Fibroblast of skin of right biceps (primary cell): ENCODE results near the gene CA10.

Source experiments
- DNase-seq: peaks from one replicate; pipeline ENCODE4 v3.0.0-alpha.2; 2013

The CA10 gene

DNA sequence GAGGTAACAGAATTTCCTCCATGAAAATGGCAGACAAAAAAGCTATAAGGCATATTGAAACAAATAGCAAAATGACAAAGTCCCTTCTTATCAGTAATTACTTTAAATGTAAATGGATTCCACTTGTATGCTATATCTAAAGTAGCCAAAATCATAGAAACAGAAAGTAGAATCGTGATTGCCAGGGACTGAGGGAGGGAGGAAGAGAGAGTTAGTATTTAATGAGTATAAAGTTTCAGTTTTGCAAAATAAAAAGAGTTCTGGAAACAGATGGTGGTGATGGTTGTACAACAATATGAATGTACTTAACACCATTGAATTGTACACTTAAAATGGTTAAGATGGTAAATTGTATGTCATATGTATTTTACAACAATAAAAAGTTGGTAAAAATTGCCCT, 407.4 kb downstream of the CA10 start:
- no peak for DNase-seq

DNA sequence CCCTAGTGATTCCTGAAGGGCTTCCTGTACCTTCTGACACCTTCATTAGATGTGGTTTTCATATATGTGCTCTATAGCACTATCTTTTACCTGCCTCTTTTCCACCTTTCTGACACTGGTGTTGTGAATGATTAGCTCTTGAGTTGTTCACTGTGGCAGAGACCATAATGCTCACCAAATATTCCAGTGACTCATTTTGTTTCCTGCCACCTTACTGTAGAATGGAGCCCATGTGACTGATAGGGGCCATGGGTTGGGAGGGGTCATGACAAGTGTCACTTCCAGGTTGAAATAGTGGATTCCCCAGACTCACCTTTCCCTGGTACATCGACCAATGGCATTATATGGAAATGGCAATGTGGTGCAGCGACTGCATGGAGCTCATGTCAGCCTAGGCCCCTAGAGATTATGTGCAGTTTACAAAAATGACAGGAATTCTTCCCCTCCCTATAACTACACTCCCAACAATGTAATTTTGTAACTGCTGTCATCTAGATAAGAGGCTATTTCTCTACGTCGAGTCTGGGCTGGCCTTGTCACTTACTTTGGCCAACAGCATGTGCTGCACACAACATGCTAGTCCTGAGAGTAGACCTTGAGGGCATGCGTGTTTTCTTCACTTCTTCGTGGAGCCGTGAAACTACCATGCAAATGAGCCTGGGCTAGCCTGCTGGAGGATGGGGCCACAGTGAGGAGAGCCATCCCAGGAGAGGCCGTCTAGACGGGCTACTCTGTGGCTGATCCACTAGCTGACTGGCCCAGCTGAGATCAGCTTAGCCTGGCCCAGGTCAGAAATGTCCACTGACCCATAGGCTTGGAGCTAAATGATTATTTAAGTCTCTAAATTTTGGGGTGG, 409.5 kb downstream of the CA10 start:
- no peak for DNase-seq

DNA sequence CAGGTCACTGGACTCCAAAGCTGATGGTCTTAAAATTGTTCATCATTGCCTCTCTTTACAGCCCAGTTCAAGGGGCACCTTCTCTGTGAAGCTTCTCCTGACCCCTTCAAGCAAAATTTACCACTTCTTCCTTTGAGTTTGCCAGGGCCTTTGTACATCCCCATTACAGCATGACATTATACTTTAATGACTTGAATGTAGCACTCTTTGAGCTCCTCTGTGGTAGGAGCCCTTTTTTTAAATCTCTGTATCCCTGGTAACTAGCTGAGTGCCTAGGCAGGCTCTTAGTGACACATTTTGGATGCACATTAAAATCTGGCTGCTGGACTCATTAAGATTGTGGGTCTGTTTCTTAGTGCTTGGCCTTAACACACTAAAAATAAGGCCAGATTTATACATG, 412.1 kb downstream of the CA10 start:
- DNase-seq = no peak

DNA sequence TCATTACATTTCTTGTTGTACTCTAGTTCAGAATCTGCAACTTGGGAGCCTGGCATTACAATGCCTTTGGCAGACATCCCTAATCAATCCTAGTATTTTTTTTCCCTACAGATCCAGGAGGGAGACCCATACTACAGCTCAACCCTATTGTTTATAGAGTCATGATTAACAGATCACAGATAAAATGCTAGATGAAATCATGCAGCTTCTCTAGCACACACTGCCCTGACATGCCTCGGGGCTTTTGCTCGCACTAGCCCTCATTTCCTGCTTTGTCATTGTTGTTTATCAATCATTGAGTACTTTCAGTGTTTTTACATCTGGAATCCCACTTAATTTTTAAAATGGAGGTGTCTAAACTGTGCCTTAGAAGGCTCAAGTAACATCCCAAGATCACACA, 412.5 kb downstream of the CA10 start:
- DNase-seq = no peak

DNA sequence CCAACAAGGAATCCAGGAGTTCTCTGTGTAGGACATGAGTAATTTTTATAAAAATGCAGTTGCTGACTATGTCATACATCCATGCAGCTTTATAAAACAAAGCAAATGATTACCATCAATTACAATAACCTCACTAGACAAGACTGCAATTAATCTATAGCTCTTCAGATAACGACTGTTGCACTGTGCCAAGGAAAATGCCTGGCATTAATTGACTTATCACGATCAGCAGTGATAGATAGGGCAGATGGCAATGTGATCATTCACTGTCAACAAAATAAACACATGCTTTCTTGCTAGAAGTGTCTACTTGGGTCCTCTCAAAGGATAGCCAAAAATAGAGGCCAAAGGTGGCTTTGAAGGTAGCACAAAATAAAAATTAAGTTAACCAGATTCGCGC, 415.0 kb downstream of the CA10 start:
- no peak for DNase-seq

DNA sequence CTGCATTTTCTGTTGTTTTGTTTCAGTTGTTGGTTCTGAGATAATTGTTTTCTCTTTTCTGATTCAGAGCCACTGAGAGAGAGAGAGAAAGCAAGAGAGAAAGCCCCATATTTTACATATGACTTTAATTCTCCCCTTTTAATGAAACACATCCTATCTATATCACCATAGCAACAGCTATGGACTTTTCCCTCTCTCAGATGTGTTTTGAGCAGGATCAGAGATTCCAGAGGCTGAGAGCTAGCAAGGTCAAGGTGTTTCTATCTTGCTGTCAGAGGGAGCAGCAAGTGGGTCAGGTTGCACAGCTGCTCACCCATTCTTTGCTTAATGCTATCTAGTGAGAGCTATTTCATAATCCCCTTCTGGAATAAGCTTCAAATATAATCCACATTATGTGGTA, 415.9 kb downstream of the CA10 start:
- DNase-seq = no peak

DNA sequence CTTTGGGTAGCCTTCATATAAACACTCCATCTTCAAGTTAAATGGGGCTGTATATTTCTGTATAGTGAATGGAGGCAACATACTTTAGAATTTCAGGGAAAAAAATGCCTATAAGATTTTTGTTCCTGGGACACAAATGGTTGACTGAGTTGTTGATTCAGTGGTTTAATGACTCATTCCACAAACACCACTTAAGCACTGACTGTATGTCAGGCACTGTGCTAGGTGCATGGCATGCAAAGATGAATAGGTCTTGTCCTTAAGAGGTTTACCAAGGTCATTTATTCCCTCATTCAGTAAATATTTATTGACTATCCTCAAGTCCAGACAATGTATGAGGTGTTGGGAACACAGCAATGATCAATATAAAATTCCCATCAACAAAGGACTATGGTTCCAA, 417.1 kb downstream of the CA10 start:
- DNase-seq = no peak

DNA sequence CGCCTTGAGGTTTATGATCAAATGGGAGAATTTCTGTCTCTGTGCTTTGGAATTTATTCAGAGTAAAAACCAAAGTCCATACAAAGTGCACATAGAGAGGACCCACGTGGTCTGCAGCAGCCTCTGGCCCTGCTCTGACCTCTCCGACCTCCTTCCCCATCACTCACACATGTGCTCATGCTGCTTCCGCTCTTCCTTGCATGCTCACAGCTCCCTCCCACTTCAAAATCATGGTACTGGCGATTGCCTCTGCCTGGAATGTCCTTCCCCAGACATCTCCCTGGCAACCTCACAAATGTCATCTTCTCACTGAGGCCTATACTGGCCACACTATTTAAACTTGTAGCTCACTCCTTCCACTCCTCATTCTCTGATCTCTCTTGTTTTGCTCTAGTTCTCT, 418.0 kb downstream of the CA10 start:
- no peak for DNase-seq

DNA sequence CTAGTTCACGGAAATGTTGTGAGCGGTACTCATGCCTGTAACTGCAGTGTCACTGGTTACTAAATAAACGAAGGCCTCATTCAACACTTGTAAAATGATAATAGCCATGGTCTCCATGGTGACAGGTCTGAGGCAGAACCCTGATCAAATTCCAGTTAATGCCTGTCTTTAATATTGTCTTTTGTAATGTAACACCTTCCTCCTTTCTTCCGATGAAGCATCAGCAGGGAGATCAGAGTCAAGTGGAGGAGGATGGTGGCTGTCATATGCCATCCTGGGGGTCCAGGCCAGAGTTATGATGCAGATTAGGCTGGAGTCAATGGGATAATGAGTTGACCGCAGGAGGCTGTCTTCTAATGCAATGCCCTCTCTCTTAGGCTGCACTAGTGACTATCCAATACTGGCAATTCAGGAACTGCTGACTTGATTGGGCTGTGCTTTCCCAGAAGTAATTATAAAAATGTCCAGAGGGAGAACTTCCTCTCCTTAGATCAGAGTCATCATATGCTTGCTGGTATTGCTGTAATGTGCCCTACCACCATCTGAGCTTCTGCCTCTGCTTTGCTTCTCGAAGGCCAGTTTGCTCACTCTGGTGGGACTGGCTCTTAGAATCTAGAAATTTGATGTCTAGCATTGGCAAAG, 419.1 kb downstream of the CA10 start:
- DNase-seq = no peak

DNA sequence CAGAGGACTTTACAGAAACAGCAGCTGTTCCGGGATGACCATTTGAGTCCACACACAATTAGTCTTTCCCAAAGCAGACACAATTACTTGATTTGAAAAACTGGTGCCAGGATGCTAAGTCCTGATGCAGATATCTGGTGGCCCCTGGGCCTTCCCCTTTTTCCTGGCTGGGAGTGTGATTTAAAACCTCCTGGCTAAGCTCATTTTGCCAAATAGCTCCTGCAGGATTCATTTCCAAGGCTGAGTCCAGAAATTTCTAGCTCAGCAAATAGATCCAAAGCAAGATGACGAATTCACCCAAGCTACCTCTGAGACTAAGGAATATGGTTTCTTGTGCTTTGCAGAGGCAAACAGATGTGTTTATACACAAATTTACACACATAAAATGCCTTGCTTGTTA, 422.2 kb downstream of the CA10 start:
- no peak for DNase-seq

DNA sequence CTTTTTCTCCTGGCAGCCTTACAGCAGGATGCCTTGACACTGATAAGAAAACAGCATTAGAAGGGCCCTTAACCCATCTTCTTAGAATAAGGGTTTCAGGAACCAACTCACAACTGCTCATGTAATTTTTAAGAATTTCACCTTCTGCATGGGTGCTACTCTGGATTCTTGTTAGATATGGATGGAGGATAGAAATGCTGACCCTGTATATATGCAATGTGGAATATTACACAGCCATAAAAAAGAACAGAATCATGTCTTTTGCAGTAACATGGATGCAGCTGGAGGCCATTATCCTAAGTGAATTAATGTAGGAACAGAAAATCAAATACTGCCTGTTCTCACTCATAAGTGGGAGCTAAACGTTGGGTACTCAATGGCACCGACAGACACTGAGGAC, 423.5 kb downstream of the CA10 start:
- DNase-seq = no peak

DNA sequence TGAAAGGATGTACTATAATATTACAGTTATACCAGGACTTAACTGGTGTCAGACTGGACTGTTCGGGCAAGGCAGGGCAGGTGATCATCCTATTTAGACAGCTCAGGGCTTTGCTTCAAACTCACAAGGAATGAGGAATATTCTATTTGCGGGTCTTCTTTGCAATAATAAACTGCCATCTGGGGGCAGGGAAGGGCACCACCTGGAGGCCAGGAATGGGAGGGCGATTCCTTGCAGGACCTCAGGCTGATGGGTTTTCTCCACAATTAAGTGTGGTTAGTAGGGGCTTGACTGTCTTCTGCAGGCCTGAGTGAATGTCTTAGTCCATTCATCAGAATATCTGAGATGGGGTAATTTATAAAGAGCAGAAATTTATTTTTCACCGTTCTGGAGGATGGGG, 424.1 kb downstream of the CA10 start:
- DNase-seq = no peak

DNA sequence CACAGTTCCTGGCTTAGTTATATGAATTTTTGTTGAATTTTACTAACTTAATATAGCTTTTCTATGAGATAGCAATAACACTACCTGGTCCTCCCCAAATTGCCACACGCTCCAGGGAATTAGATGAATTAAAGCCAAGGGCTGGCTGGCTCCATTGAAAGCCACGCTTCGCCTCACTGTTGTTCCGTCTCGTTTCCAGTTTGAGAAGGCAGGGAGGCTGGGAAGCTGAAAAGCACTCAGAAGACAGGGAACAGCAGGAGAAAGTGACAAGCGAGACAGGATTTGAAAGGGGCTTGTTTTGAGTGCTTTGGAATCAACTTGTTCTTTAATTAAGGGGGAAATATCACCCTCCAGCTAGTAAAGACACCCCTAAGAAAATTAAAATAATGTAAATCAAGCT, 425.3 kb downstream of the CA10 start:
- no peak for DNase-seq

DNA sequence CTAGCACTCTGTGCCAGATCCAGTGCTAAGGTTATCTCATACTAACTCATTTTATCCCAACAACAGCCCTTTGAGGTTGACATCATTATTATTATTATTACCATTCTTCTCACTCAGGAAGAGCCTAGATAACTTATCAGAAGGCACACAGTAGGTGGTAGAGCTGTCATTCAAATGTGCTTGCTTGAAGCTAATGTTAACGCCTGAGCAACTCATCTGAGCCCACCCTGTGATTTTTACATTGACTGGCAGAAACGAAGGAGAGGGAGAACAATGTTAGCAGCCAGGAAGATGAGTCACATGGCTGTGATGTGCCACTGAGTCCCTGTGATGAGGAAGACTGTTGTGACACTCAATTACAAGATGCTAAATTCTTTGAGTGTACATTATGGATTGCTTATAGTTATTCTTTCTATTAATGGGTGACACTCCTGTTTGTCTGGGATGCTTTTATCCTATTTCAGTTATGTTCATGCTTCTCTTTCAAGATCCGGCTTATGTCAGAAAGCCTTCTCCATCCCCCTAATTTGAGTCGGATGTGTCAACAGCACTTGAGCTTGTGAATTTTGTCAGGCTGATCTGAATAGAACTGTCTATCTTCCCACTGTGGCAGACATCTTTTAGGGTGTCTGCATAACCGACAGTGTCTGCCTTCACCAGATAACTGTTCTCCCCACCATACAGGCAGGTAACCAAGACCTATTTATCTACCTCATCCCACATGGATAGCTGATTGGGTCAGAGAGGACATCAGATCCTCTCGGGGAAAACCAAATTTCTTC, 426.4 kb downstream of the CA10 start:
- no peak for DNase-seq

DNA sequence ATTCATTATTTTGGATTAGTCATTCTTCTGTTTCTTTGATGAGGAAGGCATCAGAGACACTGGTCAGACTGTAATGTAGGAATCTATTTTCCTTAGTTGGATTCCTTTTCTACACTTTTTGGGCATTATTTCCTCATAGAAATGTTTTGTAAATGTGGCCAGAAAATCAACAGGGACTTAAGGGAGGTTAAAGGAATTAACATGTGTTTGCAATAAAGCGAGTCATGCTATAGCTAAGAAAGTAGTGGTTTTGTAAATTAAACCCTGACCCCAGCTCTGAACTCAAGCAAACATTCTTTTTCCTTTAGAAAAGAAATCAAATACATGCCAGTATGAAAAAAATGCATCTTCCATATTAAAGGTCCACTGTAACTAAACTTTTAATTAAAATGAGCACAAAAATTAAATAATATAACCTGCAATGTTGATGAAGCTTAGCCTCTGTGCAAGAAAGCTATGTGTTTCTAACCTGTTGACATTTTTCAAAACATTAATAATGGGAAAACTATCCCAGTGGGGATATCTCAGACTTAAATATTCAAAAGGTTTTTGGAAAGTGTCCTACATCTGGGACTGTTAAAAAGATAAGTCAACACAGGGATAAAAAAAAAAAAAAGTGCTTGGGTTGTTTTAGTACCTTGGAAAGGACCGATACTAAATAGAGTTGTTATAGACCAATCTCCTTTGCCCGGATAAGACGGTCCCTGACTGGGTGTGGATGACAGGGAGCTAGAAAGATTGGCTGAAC, 428.0 kb downstream of the CA10 start:
- DNase-seq = no peak

DNA sequence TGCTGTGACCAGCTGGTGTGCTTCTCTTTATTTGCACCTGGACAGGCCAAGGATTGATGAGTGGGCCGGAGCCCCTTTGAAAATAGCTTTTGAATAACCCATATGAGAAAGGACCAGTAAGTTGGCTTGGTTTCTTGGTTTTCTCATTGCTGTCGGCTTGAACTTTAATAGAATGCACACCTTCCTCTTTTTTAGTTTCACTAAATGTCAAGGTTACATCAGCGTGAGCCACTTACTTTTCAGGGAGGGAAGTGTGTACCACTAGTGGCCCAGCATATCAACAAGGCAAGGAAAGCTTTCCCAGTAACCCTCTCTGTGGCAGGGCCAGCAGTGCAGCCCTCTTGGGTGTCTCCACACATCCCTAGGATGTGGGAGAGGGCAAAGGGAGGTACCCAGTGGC, 433.3 kb downstream of the CA10 start:
- no peak for DNase-seq

DNA sequence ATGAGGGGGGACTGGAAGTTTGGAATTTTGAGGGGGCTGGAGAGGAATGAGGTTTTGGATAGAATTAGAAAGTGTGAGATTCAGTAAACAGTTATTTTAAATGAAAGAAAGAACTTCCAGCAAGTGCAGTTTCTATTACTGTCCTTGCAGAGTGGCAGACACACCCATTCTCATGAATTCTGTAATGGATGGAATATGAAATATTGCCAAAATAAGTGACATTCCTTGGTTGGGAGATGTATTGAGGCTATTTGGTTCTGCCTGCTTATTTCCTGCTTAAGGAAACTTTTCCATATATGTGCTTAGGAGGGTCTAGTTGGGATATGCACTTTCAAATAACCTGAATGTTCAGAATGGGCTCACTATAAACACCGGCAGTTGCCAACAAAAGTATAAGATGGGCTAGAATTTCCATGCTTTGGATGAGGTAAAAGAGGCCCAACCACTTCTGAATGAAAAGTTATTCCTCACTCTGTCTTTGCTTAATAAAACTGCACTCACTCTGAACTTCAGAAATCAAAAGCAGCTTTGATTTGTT, 434.4 kb downstream of the CA10 start:
- no peak for DNase-seq

DNA sequence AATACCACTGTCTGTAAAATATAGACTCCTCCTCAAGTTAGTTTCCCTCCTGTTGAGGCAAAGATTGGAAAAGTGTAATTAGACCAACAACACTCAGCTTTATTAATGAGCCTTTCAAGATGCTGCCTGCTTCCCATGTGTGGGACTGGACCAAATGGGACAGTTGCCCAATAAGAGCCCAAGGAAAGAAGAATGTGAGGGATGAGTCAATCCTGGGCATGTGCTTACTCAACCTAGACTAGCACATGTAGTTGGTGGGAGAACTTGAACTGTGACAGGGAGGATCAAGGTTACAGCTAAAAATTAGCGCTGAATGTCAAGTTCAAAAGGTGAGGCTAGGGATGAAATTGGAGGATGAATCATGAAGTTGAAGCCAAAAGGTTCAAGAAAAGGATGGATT, 435.5 kb downstream of the CA10 start:
- DNase-seq = no peak

DNA sequence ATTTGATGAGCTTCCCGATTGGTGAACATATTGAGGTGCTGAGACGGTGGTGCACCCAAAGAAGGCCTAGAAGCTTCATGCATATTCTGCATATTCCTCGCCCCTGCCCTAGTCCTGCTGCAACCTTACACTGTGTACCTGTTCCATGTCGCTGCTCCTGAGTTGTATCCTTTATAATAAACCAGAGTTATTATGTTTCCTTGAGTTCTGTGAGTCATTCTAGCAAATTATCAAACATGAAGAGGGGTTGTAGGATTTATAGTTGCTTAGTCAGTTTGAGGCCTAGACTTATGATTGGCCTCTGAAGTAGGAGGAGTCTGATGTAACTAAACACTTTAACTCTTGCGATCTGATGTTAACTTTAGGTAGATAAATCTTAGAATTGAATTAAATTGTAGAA, 436.8 kb downstream of the CA10 start:
- no peak for DNase-seq

DNA sequence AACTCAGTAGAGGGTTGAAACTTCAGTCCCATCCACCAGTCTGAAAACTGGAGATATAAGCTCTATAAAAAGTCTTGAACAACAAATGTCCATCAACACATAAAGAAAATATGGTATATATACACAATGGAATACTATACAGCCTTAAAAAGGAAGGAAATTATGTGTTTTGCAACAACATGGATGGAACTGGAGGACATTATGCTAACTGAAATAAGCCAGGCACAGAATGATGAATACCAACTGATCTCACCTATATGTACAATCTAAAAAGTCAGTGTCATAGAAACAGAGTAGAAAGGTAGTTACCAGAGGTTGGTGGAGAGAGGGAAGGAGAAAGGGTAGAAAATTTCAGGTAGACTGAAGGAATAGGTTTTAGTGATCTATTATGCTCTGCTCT, 438.1 kb downstream of the CA10 start:
- no peak for DNase-seq

DNA sequence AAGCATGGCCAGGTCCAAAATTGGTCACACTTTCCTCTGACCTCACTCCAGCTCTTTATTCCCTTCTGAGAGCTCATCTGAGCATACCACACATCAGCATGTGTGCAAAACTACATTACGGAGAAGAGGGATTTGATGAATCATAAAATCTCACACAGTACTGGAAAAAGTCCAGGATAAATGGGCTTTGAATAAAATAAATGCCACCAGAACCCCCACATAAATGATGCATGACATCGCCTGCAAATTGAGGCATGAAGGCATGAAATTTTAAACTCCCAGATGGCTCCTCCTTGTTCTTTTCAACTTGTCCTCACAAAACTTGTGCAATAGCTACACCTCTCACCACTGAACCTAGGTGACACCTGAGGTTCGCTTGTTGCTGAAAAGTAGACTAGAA, 439.5 kb downstream of the CA10 start:
- no peak for DNase-seq

DNA sequence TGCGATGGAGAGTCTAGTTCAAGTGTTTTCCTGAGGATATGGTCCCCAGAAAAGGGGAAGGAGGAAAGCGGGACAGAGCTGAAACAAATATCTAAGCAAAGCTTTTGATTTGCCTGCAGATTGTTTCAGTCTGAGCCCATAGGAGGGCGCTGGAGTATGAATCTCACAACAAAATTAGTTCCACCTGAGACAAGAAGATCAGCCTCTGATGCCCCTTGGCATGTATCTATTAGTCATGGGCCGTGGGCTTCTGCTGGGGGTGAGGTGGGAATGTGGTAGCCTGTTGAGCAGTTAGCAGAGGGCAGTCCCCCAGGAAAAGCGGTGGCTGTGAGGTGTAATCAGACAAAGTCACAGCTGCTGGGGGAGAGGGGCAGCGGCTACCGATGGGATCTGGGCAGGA, 446.9 kb downstream of the CA10 start:
- DNase-seq = no peak

DNA sequence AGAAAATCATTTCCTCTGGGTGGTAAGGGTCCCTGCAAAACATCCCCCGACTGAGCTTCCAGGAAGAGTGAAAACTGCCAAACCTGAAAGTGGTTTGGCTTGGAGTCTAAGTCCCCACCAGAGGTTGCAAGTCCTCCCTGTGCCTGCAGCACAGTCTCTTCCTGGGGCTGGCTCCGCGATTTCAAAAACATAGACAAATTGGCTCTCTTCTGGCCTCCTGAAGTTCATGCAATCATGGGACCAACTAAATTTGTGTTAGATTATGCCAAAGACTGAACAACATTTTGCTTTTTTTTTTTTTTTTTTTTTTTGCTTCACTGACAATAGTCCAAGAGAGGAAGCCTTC, 447.9 kb downstream of the CA10 start:
- no peak for DNase-seq
